Stomach (tissue), 9 donors: Measurements from ENCODE around the gene TCF7L1. TPM values are rescaled to one million over a fixed set of nuclear protein-coding genes. Genes with fewer than 3 reads are reported as not detected.

Source experiments
- DNase-seq, 2 donors: peaks; one replicate each; pipeline versions ENCODE4 v3.0.0 to v3.0.0-alpha.2; 2013 to 2019
- H3K27ac ChIP-seq, 5 donors: fragments of 200-600 bp in 4 of 5; sonication (generic) in 4 of 5; one replicate each; pipeline ENCODE4 v1.5.1; 2013 to 2019; ENCODE audit warnings: mild to moderate bottlenecking in 1 of 5, moderate library complexity in 1 of 5
- H3K27me3 ChIP-seq, 3 donors: fragments of 200-600 bp; sonication (generic); one replicate each; pipeline ENCODE4 v1.5.1; 2017 to 2019; ENCODE audit warnings: mixed run types in 1 of 3
- H3K36me3 ChIP-seq, 4 donors: fragments of 200-600 bp; sonication (generic); 1 replicate in 3 of 4; 2 replicates in 1 of 4; pipeline ENCODE4 v1.5.1; 2016 to 2019
- H3K4me1 ChIP-seq, 4 donors: fragments of 200-600 bp; sonication (generic); one replicate each; pipeline ENCODE4 v1.5.1; 2016 to 2019
- H3K4me3 ChIP-seq, 4 donors: fragments of 200-600 bp; sonication (generic) in 3 of 4; one replicate each; pipeline ENCODE4 v1.5.1; 2016 to 2019; ENCODE audit warnings: mild to moderate bottlenecking in 1 of 4
- H3K9me3 ChIP-seq, 4 donors: fragments of 200-600 bp; sonication (generic); one replicate each; pipeline ENCODE4 v1.5.1; 2016 to 2019
- EP300 ChIP-seq: sonication (generic); formaldehyde crosslinking; IDR thresholded peaks from one replicate; pipeline ENCODE4 v1.6.1; 2017; ENCODE audit warnings: antibody characterized with exemption
- POLR2A ChIP-seq, 4 donors: fragments of 450-650 bp; IDR thresholded peaks; one replicate each; pipeline ENCODE4 v1.6.1; 2016; ENCODE audit warnings: antibody characterized with exemption in 4 of 4, control low read depth in 2 of 4, mild to moderate bottlenecking in 1 of 4, moderate library complexity in 1 of 4
- POLR2AphosphoS5 ChIP-seq, 3 donors: sonication (generic); formaldehyde crosslinking; IDR thresholded peaks; one replicate each; pipeline ENCODE4 v1.6.1; 2016; ENCODE audit warnings: antibody characterized with exemption in 3 of 3
- WGBS, 5 donors: extraction: QIAGEN DNeasy Blood & Tissue Kit in 3 of 5; methylation state at CpG; one replicate each; pipeline versions ENCODE4 v1.1.5 to v1.1.7; 2013 to 2018; 5-methylcytosine and 5-hydroxymethylcytosine counted together
- intact Hi-C: fragments of 100-400 bp; cut with DNase I; formaldehyde crosslinking; loops from one replicate; pipeline ENCODE4 v1.15.1; 2023; ENCODE audit warnings: low total_unique reads
- polyA plus RNA-seq, 3 donors: library from polyadenylated mRNA; stranded (reverse); fragments of 200-250 nt; gene quantifications; one replicate each; pipeline ENCODE4 v1.2.3, GENCODE V29; 2013
- total RNA-seq, 5 donors: library from RNA; depleted of rRNA; stranded (reverse); fragments of >200 nt; gene quantifications; one replicate each; pipeline versions ENCODE4 v1.1.0 to v1.2.3, GENCODE V29; 2014 to 2016
- TF ChIP-seq, protein P1 (sequence below), 7 experiments: fragments of 450-650 bp in 4 of 7; fragments of 200-600 bp in 3 of 7; sonication (generic) in 3 of 7; IDR thresholded peaks; one replicate each; pipeline ENCODE4 v1.5.1; 2016 to 2019; ENCODE audit warnings: antibody characterized with exemption in 7 of 7, control low read depth in 2 of 7, mild to moderate bottlenecking in 1 of 7
- donor health status: healthy with polysubstance abuse.
- donor health status: Bipolar disorder and iron deficiency.
- donor health status: healthy.

TCF7L1 gene
- total and polyA plus RNA-seq, 8 donors: 0.45 to 8.3 (median 4.9) TPM; not detected in 1

DNA sequence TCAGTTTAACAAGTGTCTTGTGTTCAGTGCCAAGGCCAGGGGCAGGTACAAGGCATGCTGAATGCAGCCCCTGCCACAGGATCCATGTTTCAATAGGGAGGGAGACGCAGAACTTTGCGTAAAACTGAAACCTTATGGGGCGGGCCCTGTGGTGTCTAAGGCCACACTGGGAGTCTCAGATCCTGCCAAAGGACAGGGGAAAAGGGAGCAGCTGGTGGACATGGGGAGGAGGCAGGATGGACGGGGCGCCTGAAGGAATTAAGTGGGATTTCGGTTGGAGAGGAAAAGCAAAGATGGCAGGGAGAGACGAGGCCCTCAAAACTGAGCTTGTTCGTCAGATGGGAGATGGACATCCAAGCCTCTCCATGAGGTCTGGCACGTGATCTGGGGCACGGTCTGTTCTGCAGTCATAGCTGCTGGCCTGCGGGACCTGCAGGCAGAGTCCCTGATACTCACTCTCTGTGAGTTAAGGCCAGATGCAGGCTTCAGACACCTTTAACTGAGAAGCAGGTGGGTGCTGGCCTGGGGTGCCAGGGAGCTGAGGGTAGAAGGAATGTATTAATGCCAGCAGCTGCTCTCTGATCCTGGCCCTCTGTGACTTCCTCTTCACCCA, 48.8 kb downstream of the TCF7L1 start:
- intact Hi-C loops: no loop called here
- H3K4me1 ChIP-seq: peaks cover 0 to 23% (median 10%) of the 10 kb centered on the region in 4 donors
- WGBS, 5 donors: 82 to 88% (median 85%) methylated on average over 11 of the region's 11 CpGs
- no peaks in the 10 kb centered on the region for H3K27me3 ChIP-seq
- no peaks in the 10 kb centered on the region for H3K9me3 ChIP-seq
- TF ChIP-seq, protein P1, sequence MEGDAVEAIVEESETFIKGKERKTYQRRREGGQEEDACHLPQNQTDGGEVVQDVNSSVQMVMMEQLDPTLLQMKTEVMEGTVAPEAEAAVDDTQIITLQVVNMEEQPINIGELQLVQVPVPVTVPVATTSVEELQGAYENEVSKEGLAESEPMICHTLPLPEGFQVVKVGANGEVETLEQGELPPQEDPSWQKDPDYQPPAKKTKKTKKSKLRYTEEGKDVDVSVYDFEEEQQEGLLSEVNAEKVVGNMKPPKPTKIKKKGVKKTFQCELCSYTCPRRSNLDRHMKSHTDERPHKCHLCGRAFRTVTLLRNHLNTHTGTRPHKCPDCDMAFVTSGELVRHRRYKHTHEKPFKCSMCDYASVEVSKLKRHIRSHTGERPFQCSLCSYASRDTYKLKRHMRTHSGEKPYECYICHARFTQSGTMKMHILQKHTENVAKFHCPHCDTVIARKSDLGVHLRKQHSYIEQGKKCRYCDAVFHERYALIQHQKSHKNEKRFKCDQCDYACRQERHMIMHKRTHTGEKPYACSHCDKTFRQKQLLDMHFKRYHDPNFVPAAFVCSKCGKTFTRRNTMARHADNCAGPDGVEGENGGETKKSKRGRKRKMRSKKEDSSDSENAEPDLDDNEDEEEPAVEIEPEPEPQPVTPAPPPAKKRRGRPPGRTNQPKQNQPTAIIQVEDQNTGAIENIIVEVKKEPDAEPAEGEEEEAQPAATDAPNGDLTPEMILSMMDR (IDR thresholded peaks at IDR 0.05): no peak
- TF ChIP-seq EP300: no peak
- TF ChIP-seq POLR2A (IDR thresholded peaks at IDR 0.05): no peak
- TF ChIP-seq POLR2AphosphoS5 (IDR thresholded peaks at IDR 0.05): no peak
- no peak overlapping the region for H3K27ac ChIP-seq
- H3K4me3 ChIP-seq: no peak overlapping the region
- no peaks in the 10 kb centered on the region for H3K36me3 ChIP-seq
- DNase-seq: no peak

DNA sequence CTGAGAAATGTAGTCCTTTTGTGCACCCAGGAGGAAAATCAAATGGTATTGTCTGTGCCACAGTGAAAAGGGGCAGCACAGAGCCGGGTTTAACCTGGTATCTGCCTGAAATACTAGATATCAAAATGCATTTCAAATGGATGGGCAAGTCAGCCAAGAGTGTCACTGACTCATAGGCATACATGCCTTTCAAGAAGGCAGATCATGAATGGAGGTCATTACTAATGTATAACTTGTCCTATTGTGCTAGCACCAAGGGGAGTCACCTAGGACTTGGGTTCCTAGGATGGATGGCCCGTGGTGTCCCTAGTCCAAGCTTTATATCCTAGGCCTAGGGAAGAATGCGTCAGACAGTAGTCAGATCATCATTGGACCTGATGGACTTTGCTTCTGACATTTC, 49.9 kb downstream of the TCF7L1 start:
- intact Hi-C loops: no loop called here
- WGBS, 5 donors: 83 to 94% (median 89%) methylated on average over 3 of the region's 3 CpGs

DNA sequence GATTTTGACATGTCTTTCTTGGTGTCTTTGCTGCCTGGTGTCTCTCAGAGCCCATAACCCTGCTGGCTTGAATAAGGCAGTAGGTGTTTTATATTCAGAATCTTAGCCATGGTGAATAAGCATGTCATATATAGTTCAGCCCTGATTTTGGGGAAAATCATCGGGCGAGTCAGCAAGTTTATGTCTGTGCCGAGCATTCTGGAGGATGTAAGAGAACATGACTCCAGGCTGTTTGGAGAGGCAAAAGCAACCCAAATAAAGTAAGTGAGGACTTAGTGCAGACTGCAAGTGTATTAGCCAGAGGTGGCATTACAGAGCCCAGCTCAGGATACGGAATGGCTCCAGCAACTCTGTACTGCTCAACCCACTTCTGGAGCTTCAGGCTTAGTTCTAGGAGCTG, 50.3 kb downstream of the TCF7L1 start:
- Histone ChIP-seq H3K9me3 (no peaks in the 10 kb centered on the region), H3K27ac (no peak overlapping the region), H3K36me3 (no peaks in the 10 kb centered on the region), H3K4me3 (no peak overlapping the region), H3K27me3 (no peaks in the 10 kb centered on the region), H3K4me1 (peaks cover 0 to 23% (median 10%) of the 10 kb centered on the region in 4 donors)
- intact Hi-C loops: no loop called here
- DNase-seq: no peak
- WGBS, 5 donors: 73 to 91% (median 77%) methylated on average over 4 of the region's 4 CpGs
- TF ChIP-seq POLR2AphosphoS5 (IDR thresholded peaks at IDR 0.05) (no peak), POLR2A (IDR thresholded peaks at IDR 0.05) (no peak), EP300 (no peak)
- TF ChIP-seq, protein P1 (IDR thresholded peaks at IDR 0.05): no peak

More for the DNA sequence above, 49.9 kb downstream of the TCF7L1 start:
- no peak overlapping the region for H3K27ac ChIP-seq
- TF ChIP-seq POLR2AphosphoS5 (IDR thresholded peaks at IDR 0.05): no peak
- no peak for TF ChIP-seq EP300
- H3K36me3 ChIP-seq: no peaks in the 10 kb centered on the region
- DNase-seq: no peak
- H3K4me1 ChIP-seq: peaks cover 0 to 23% (median 10%) of the 10 kb centered on the region in 4 donors
- H3K4me3 ChIP-seq: no peak overlapping the region
- no peaks in the 10 kb centered on the region for H3K9me3 ChIP-seq
- H3K27me3 ChIP-seq: no peaks in the 10 kb centered on the region

DNA sequence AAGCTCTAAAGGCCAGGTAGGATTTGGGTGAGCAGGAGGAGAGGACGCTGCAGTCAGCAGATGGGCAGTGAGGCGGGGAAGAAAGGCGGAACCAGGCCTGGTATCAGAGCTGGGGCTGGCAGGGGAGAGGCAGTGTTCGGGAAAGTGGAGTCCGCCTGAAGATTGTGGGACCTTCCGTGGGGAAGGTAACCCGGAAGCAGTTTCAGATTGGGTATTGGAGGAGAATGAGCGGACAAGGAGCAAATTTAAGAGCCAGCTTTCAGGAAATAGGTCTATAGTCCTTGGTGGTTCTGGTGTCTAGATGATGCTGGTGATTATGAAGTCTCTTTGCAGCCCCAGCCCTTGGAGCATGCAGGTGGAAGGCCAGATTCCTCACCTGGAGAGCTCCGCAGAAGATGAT, 51.0 kb downstream of the TCF7L1 start:
- peaks cover 0 to 25% (median 11%) of the 10 kb centered on the region in 4 donors for H3K4me1 ChIP-seq
- WGBS, 5 donors: 93 to 96% (median 96%) methylated on average over 9 of the region's 9 CpGs
- no peaks in the 10 kb centered on the region for H3K27me3 ChIP-seq
- intact Hi-C loops: no loop called here
- H3K27ac ChIP-seq: no peak overlapping the region
- no peak overlapping the region for H3K4me3 ChIP-seq
- TF ChIP-seq EP300: no peak
- no peak for TF ChIP-seq POLR2AphosphoS5 (IDR thresholded peaks at IDR 0.05)
- TF ChIP-seq, protein P1 (IDR thresholded peaks at IDR 0.05): no peak
- no peak for TF ChIP-seq POLR2A (IDR thresholded peaks at IDR 0.05)
- H3K9me3 ChIP-seq: no peaks in the 10 kb centered on the region
- DNase-seq: no peak
- H3K36me3 ChIP-seq: no peaks in the 10 kb centered on the region

DNA sequence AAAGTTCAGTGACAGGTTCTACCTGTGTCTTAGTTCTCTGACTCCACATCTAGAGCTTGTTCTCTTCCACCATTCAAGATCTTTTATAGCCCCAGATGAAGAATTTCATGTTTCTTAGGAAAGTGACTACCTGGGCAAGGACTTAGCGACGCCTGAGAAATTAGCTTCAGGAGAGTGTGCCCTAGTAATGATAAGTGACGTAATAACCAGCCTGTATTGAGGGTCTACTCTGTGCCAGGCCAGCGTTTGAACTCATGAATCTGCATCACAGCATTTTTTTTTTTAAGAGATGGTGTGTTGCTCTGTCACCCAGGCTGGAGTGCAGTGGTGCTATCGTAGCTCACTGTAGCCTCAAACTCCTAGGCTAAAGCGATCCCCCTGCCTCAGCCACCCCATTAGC, 51.8 kb downstream of the TCF7L1 start:
- no peak overlapping the region for H3K4me3 ChIP-seq
- H3K27ac ChIP-seq: no peak overlapping the region
- no peak for DNase-seq
- intact Hi-C loops: no loop called here
- TF ChIP-seq POLR2A (IDR thresholded peaks at IDR 0.05) (no peak), EP300 (no peak), POLR2AphosphoS5 (IDR thresholded peaks at IDR 0.05) (no peak)
- TF ChIP-seq, protein P1 (IDR thresholded peaks at IDR 0.05): no peak
- WGBS, 5 donors: 92 to 97% (median 93%) methylated on average over 5 to 6 of the region's 6 CpGs
- H3K27me3 ChIP-seq: no peaks in the 10 kb centered on the region
- H3K4me1 ChIP-seq: peaks cover 0 to 23% (median 9%) of the 10 kb centered on the region in 4 donors
- H3K36me3 ChIP-seq: no peaks in the 10 kb centered on the region
- no peaks in the 10 kb centered on the region for H3K9me3 ChIP-seq
